HG03457 (cell line): ENCODE results near the gene C1orf167.

Experiments
- ATAC-seq: cut with Tn5 transposase; IDR thresholded peaks from one replicate; pipeline ENCODE4 v1.9.1; 2021; ENCODE audit warnings: moderate number of reproducible peaks; ENCODE audit not compliant: unreplicated experiment

Gene C1orf167

DNA sequence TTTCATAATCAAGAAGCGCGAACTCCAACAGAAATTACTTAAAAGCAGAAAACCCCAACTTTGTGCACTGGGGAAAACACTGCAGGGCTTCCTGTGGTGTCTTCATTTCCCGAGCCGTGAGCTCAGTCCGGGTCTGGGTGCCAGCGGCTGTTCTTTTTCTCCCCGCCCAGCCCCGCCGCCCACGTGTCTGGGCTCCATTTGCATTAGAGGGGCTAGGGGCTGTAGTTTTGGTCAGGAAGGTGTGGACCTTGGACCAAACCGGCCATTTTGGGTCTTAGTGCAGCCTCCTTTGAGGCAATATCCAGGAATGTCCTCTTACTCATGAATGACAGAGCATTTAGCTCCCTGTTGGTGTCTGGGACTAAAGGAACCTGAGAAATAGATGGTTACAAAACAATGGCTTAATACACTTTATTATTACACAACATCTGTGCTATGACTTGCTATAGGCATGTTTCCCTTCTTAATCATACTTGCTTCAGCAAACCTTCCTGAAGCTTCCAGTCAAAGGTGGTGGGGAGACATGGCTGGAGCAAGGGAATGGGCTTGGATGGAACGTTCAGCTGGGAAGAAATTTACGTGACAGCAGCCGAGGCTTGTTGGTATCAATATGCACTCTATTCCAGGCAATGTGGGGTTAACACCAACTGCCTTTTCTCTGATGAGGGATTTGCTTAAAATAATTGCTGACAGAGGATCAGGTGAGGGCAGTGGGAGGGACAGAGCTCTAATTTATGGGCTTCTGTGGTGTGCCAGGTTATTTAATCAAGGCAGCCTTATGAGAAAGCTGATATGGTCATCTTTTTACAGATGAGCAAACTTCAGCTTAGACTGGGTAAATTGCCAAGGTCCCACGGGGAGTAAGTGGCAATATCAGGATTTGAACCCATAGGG, 25.0 kb upstream of the C1orf167 start:
- ATAC-seq = no peak

DNA sequence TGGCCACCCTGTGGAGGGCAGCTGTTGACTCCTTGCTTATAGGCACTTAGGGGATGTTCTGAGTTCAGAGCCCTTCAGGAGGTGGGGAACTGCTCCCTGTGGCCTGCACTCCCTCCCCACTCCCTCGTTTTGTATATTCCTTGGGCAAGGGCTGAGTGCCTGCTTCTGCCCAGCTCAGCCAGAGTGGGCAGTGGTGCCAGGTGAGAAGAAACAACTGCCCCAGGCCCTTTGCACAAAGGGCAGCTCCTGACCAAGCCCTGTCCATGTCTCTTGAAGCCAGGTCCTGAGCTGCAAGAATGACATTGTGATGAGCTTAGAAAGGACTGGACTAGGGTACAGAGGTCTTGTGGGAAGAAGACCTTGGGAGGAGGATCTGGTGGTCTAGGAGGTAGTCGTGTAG, 23.9 kb upstream of the C1orf167 start:
- no peak for ATAC-seq

DNA sequence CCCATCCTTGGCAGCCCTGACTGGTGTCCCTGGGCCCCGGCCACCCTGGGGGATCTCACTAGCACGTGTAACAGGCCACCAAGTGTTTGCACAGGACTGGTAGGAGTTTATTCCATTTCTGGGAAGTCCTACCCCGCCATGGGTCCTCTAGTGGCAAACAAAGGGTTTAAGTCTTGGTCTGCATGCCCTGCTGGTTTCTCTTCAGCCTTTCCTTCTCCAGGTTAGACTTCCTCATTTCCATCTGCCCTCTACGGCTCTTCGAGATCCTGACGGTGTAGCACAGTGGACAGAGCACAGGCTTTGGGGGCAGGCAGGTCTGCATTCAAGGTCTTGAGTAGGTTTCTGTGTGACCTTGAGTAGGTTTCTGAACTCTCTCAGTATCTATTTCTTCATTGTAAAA, 23.2 kb upstream of the C1orf167 start:
- ATAC-seq = no peak

DNA sequence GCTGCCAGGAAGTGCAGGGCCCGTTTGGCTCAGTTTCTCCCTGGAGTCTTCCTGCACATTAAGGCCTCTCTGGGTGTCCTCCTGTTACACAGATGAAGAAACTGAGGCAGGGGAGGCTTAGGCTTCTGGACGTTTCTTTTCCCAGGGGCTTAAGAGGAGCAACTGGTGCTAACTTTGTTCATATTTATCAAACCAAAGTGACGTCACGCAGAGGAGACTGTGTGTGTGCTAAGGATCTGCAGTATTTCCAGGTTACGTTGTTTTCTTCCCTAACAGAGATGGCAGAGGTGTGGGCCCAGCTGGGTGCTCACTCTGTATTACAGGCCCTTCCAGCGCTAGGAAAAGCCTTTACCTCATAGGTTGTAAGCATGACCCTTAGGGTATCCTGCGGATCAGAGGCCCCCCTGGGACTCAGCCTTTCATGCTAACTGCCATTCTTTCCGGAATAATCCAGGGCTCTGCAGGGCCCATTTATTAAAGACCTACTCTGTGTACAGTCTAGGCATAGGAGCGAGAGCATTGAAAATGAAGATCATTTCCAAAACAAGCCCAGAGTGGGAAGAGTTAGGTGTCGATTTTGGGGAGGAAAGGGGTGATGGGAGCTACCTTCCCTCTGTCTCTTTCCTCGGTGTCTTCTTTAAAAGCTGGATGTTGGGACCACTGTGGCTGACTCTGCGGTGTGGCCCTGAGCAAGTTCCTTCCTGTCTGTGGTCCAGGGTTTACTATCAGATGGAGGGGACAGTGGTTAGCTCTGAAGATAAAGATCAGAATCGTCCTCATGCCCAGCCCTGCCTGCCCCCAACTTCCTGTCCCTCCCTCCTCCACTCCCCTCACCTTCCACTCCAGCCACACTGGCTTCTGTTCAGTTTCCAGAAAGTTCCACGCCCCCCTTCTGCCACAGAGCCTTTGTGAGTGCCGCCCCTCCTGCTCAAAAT, 21.5 kb upstream of the C1orf167 start:
- ATAC-seq = no peak

DNA sequence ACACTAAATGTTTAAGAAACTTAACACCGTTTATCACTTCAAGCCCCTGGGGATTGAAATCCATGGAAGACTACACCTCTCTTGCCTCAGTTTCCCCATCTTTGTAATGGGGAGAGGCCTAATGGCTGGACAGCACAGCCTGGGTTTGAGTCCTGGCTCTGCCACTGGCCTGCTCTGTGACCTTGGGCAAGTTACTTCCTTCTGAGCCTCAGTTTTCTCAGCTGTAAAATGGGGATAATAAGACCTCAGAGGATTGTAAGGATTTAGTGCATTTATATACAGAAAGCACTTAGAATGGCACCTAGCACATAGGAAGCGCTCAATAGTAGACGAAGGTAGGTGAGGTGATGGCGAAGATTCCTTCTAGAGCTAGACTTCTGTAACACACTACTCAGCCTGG, 20.5 kb upstream of the C1orf167 start:
- no peak for ATAC-seq

DNA sequence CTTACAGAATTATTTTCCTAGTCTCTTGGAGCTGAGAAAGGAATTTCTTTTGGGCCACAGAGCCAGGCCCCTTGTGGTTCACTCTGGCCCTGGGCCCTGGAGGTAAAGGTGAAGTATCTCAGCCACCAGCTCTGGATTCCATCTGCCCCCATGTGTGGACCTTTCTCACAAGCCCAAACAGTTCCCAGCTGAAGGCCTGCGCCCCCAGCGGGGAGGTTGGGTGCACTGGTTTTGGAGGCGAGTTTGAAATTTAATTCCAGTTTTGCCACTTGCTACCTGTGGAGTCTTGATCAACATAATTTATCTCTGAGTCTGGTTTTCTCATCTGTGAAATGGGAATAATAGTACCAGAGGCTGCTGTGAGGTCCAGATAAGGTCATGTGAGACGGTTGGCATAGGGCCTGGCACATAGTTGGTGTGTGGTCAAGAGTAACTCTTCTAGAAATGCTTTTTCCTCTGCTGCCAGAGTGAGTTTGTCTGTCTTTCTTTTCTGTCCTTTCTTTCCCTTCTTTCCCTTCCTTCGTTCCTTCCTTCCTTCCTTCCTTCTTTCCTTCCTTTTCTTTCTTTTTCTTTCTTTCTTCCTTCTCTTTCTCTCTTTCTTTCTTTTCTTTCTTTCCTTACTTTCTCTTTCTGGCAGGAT, 20.0 kb upstream of the C1orf167 start:
- no peak for ATAC-seq

DNA sequence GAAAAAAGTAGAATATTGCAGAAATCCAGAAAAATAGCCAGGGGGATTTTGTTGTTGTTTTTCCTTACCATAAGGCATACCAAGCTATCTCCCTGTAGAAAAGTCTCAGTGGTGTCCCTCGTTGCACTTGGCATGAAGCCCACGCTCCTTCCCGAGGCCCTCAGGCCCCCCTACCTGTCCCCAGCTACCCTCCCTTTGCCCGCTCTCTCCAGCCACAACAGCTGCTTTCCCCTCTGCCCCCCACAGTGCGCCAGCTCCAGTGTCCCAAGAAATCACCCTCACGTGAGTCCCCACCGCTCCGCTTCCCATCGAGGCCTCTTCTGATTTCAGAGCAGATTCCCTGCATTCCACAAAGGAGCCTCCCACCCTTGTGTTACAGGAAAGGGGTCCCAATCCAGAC, 17.7 kb upstream of the C1orf167 start:
- no peak for ATAC-seq

DNA sequence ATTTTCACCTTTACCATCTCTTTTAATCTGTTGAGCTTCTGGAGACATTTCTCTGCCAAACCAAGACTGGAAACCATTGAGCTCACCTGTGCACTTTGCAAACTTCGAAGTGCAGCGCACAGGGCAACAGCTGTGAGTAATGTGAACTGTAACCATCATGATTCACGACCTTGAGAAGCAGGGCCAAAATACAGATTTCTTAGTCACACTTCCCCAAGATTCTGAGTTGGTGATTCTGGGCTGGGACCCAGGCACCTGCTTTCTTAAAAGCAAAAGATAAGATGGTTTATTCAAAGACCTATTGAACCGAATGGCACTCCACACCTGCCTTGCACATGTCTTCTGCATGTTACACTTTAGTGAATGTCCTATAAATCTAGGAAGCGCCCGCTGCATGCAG, 15.9 kb upstream of the C1orf167 start:
- ATAC-seq = no peak

DNA sequence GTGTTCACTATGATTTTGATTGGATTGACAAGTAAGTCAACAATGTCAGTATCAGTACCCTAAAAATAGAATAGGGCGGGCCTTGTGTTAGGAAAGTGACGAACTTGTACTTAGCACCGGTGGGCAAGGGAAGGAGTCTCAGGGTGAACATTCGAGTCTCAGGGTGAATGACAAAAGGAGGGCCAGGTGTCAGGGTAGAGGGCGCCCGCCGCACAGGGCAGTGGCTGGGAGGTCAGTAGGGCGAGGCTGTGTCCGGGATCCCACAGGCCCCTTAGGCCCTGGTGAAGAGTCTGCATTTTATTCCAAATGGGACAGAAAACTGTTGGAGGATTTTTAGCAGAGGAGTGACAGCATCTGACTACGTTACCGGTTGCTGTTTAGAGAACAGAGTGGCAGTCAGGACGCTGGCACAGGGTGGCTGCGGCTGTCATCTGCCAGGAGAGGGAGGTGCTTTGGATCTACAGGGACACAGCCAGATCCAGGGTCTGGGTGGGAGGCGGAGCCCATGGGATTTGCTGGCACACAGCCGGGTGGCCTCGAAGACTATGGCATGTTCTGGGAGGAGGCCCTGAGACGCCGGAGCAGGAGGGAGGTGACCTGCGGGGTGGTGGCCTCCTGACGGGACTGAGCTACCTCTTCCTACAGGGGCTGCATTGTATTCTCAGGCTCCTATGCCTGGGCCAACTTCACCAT, 15.1 kb upstream of the C1orf167 start:
- ATAC-seq = no peak

DNA sequence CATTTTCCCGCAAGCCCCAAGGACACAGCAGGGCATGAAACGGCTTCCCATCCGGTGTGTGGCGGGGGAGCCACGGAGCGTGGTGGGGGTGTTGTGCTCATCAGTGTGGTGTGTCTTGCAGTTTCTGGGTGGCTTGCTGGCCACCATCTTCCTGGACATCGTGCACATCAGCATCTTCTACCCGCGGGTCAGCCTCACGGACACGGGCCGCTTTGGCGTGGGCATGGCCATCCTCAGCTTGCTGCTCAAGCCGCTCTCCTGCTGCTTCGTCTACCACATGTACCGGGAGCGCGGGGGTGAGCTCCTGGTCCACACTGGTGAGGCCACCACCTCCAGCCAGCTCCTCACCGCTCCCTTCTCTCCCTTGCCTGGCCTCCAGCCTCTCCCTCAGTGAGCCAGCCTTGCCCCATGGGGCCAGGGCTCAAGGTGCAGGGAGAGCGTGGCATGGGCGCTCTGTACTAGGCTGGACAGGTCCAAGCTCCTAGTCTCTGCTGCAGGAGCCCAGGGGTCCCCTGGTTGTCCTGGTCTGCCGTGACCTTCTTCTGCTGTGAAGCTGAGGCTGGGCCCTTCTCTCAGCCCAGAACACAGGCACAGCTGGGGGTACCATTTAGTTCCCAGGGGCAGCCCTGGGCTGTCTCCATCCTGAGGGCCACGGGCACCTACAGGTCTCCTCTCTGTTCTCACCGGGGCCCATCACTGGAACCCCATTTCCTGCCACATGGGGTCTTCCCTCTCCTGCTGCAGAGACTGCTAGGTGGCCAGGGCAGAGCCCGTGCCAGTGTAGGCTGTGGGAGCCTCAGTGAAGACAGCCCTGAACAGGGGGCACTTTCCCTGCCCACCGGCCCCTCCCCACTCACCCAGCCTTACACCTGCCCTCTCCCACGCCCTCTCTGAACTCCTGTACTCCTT, 13.4 kb upstream of the C1orf167 start:
- no peak for ATAC-seq

DNA sequence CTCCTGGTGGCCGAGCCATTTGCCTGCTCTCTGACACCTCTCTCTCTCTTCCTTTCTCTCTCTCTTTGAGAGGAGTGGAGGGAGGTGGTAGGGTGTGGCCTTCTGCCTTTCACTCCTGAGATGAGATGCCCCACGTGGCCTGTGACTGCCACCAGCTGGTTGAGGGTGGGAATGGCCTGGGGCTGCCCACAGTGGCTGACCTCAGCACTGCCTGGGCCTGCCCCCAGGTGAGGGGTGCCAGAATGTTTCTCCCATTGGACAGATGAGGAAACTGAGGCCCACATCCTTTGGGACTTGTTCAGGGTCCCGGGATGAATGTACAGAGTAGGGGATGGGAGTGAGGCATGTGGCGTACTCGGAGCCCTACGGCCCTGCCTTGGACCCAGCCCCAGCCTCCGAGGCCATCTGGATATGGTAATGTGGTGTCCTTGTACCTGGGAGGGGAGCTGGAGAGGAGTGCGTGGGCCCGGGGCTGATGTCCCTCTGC, 12.7 kb upstream of the C1orf167 start:
- ATAC-seq = no peak

DNA sequence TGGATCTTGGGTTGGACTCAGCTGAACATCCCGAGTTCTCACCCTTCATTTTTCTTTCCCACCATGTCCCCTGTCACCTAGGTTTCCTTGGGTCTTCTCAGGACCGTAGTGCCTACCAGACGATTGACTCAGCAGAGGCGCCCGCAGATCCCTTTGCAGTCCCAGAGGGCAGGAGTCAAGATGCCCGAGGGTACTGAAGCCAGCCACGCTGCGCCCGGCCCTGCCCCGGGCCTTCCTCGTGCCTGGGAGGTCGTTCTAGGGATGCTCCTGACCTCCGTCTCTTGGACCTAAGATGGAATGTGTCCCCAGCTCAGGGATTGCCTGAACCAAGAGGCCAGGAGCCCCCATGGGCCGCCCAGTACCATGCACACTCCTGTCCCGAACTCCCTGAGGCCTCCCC, 12.0 kb upstream of the C1orf167 start:
- ATAC-seq = no peak

DNA sequence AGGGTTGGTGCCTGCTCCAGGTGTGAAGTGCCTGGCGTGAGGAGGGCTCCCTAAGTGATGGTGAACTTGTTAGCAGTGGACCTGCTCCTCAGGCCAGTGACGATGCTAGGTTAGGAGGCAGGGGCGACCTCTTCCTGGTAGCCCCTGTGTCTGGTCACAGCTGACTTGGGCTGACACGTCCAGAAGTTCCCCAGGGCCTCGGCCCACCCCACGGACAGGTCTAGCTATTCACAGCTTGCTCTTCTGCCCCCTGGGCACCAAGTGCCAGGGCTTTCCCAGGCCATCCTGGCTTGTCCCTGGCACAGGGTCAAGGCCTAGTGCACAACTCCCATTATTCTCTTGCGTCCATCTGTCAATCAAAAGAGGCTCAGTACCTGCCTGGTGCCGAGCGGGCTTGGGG, 10.9 kb upstream of the C1orf167 start:
- ATAC-seq = no peak

DNA sequence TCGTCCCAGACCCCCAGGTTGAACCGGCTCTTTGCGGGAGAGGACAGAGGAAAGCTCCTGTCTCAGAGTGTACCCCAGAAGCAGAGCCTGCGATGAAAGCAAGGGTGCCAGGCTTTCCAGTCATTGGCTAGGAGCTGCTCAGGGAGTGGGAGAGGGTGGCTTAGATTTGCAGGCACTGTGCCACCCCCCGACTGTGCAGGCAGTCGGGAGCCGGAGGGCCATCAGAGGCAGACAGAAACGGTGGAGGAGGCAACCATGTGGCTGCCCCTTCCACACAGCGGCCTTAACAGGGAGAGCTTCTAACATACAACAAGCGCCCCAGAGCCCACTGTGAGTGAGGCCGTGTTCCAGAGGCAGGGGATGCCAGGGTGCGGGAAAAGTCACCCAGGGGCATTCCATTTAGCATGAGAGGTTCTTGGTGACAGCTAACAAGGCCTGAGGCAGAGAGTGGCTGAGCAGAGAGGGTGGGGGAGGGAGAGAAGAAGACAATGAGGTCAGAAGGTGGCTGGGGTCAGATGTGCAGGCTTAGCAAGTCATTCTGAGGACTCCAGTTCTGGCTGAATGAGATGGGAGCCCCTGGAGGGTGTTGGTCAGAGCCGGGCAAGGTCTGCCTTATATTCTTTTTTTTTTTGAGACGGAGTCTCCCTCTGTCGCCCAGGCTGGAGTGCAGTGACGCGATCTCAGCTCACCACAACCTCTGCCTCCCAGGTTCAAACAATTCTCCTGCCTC, 9.5 kb upstream of the C1orf167 start:
- no peak for ATAC-seq

DNA sequence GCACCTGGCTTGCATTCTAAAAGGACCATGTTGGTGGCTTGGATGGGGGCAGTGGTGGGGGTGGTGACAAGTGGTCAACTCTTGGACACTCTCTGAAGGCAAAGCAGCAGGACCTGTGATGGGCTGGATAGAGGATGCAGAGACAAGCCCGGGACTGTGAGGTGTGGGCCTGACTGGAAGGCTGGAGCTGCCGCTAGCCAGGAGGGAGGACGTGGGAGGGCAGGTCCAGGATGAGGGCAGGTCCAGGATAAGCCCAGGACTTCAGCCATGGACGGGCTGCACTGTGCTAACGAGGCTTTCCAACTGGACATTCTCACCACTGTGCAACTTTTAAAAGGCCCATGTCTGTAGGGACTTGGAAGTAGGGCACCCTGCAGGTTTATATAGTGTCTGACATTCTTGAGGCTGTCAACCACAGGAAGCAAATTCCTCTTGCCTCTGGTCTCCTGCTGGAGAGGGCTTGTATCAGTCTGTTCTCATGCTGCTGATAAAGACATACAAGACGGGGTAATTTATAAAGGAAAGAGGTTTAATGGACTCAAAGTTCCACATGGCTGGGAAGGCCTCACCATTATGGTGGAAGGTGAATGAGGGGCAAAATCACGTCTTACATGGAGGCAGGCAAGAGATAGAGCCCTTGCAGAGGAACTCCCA, 8.3 kb upstream of the C1orf167 start:
- no peak for ATAC-seq

DNA sequence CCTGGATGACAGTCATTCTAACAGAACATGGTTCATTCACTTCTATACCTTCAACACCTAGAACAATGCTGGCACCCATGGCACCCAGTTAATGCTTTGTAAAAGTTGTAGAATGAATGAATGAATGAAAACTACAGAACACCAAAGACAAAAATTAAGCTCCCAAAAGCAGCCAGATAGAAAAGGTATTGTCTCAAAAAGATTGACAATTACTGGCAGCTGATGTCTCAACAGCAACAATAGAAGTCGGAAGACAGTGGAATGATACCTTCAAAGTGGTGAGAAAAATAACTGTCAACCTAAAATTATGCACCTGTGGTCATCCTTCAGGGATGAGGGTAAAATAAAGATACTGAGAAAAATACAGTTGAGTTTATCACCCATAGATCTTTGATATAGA, 4.9 kb upstream of the C1orf167 start:
- ATAC-seq = no peak

DNA sequence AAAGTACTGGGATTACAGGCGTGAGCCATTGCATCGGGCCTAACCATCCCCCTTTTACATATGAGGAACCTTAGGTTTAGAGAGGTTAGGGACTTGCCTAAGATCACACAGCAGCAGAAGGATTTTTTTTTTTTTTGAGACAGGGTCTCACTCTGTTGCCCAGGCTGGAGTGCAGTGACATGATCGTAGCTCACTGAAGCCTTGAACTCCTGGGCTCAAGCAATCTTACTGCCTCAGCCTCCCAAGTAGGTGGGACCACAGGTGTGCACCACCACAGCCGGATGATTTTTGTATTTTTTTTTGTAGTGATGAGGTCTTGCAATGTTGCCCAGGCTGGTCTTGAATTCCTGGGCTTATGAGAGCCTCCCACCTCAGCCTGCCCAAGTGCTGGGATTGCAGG, 2.2 kb upstream of the C1orf167 start:
- ATAC-seq = no peak

DNA sequence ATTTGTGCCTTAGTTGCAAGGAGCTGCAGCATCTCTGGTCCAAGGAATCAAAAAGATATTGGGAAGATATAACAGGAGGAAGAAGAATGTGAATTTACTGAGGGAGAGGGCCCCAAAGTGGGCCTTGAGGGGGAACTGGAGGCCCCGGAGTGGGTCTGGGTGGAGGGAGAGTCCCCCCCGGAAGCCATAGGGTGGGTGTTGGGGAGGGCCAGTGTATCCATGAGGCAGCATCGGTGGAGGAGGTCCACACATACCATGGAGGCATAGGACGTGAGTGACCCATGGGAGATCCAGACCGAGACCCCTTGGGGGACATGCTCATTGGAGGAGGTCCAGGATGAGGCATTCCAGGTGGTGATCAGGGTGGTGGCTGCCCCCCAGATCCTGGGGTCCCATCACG, 708 bp upstream of the C1orf167 start:
- no peak for ATAC-seq

DNA sequence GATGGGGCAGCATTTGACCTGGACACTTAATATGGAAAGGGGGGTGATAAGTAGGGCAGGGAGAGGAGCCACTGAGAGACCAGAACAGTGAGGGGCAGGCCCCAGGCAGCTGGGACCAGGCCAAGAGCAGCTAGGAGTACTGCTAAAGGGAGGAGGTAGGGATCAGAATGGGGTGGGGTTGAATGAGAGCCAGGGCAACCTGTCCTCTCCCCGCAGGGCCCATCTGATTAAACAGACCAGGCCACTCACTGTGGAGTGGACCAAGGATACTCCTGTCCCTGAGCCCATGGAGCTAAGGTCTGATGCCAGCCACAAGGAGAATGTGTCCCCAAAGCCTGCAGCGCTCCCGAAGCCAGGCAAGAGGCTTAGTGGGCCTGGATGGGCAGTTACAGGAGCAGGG, 2.1 kb downstream of the C1orf167 start:
- no peak for ATAC-seq
